AG04450 (cell line): Measurements from ENCODE around the gene TSPAN7. TPM values are rescaled to one million over a fixed set of nuclear protein-coding genes. Genes with fewer than 3 reads are reported as not detected.

Experiments
- CTCF ChIA-PET: fragments of 300-600, 350-600 bp; formaldehyde crosslinking; extraction: SDS; loops from one replicate; lab custom pipeline; 2022; ENCODE audit warnings: antibody characterized with exemption, inconsistent platforms; lab: Charles Lee
- POLR2A ChIA-PET: fragments of 350-600 bp; formaldehyde crosslinking; extraction: SDS; loops from one replicate; lab custom pipeline; 2021; ENCODE audit warnings: antibody characterized with exemption, inconsistent platforms; lab: Yijun Ruan, JAX
- DNase-seq: peaks from one replicate; pipeline ENCODE4 v3.0.0-alpha.2; 2011; ENCODE audit warnings: low read depth, low spot score
- H3K27ac ChIP-seq: one replicate; pipeline ENCODE4 v1.5.1; 2012; ENCODE audit warnings: low read depth, low read length, control low read depth
- H3K27me3 ChIP-seq: one replicate; pipeline ENCODE4 v1.6.0; 2012; ENCODE audit warnings: low read length; ENCODE audit not compliant: control insufficient read depth, insufficient read depth
- H3K4me3 ChIP-seq: 2 replicates; pipeline ENCODE4 v1.5.1; 2011; ENCODE audit warnings: mild to moderate bottlenecking, low read depth, low read length, control low read depth
- H3K9me3 ChIP-seq: 2 replicates; pipeline ENCODE4 v1.5.1; 2012; ENCODE audit warnings: low read length; ENCODE audit not compliant: control insufficient read depth, insufficient read depth
- CTCF ChIP-seq: IDR thresholded peaks from 2 replicates; pipeline ENCODE4 v1.5.1; 2011; ENCODE audit warnings: low read depth, low read length, control low read depth, inconsistent platforms
- polyA plus RNA-seq: library from polyadenylated mRNA; depleted of rRNA; stranded (reverse); fragments of >200 nt; gene quantifications from 2 replicates; pipeline ENCODE4 v1.2.3, GENCODE V29; 2011

Gene TSPAN7
- polyA plus RNA-seq, 1 experiment, result not detected

GRCh38 chrX:38678821-38679220 lies 117.5 kb downstream of the TSPAN7 start:
- no peak for TF ChIP-seq CTCF
- H3K4me3 ChIP-seq, result no peak overlapping the region

GRCh38 chrX:38679695-38680094 lies 118.4 kb downstream of the TSPAN7 start:
- no peak for TF ChIP-seq CTCF
- ChIA-PET CTCF (no interaction called here), POLR2A (no interaction called here)
- no peaks in the 10 kb centered on the region for H3K9me3 ChIP-seq
- no peak for DNase-seq
- H3K4me3 ChIP-seq, result no peak overlapping the region
- no peak overlapping the region for H3K27ac ChIP-seq
- H3K27me3 ChIP-seq, result peaks cover 2% of the 10 kb centered on the region

More at GRCh38 chrX:38678821-38679220, 117.5 kb downstream of the TSPAN7 start:
- H3K27me3 ChIP-seq, result peaks cover 2% of the 10 kb centered on the region
- H3K27ac ChIP-seq, result no peak overlapping the region
- CTCF ChIA-PET, result no interaction called here
- H3K9me3 ChIP-seq, result no peaks in the 10 kb centered on the region
- POLR2A ChIA-PET, result no interaction called here
- DNase-seq, result no peak

DNA sequence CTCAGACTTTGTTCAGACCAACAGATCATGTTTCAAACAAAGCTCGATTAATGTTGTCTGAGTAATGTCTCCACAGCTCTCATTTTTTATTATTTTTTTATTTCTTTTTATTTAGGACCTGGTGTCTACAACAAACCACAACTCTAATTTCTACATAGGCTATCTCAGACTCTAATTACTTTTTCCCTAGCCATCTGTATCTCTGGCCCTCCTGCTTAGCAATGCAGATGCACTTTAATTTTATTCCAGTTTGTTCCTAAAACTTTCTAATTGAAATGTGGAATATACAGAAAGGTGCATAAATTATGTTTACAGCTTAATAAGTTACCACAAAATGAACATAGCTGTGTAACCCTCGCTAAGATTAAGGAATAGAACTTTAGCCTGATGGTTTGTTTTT lies 120.8 kb downstream of the TSPAN7 start:
- H3K9me3 ChIP-seq, result no peaks in the 10 kb centered on the region
- TF ChIP-seq CTCF, result no peak
- ChIA-PET CTCF (no interaction called here), POLR2A (no interaction called here)
- no peak overlapping the region for H3K27ac ChIP-seq
- no peak overlapping the region for H3K4me3 ChIP-seq
- DNase-seq, result no peak
- no peaks in the 10 kb centered on the region for H3K27me3 ChIP-seq

GRCh38 chrX:38692961-38693360 lies 131.6 kb downstream of the TSPAN7 start:
- TF ChIP-seq CTCF, result no peak
- CTCF ChIA-PET, result no interaction called here
- no peak overlapping the region for H3K4me3 ChIP-seq
- no peak overlapping the region for H3K27ac ChIP-seq
- DNase-seq, result no peak
- H3K9me3 ChIP-seq, result no peaks in the 10 kb centered on the region
- POLR2A ChIA-PET, result no interaction called here
- no peaks in the 10 kb centered on the region for H3K27me3 ChIP-seq

- ChIA-PET POLR2A (no interaction called here), CTCF (no interaction called here)
- TF ChIP-seq CTCF, result no peak
- Histone ChIP-seq H3K27me3 (no peaks in the 10 kb centered on the region), H3K27ac (no peak overlapping the region), H3K9me3 (no peaks in the 10 kb centered on the region), H3K4me3 (no peak overlapping the region)
- no peak for DNase-seq
Observed at GRCh38 chrX:38694394-38694793, 133.1 kb downstream of the TSPAN7 start.
